Adrenal gland (tissue), 5 donors: ENCODE measurements around the gene PRDM15.

Experiments
- CTCF ChIP-seq, 6 experiments: fragments of 450-650 bp in 4 of 6; fragments of 200-600 bp in 2 of 6; sonication (generic) in 1 of 6; IDR thresholded peaks; 1 replicate in 5 of 6; 2 replicates in 1 of 6; pipeline versions ENCODE4 v1.5.1 to v1.8.0; 2016 to 2021; ENCODE audit warnings: antibody characterized with exemption in 6 of 6, mild to moderate bottlenecking in 2 of 6, moderate library complexity in 1 of 6
- POLR2A ChIP-seq, 2 donors: fragments of 450-650 bp; IDR thresholded peaks; one replicate each; pipeline ENCODE4 v1.6.1; 2017; ENCODE audit warnings: antibody characterized with exemption in 2 of 2, mild to moderate bottlenecking in 2 of 2, moderate library complexity in 1 of 2
- donor health status: DM: no; HTN: no; CAD: no.

- TF ChIP-seq CTCF (IDR thresholded peaks at IDR 0.05) (no peak), POLR2A (IDR thresholded peaks at IDR 0.05) (no peak)
Measured at GRCh38 chr21:41765420-41765821, 113.7 kb downstream of the PRDM15 start.
